Pancreas (tissue), 10 donors: ENCODE measurements around the gene CAMK1D. TPM values are rescaled to one million over a fixed set of nuclear protein-coding genes. Genes with fewer than 3 reads are reported as not detected.

ENCODE experiments used
- ATAC-seq, 4 donors: fragments of 200-7000 bp; cut with Tn5 transposase; one replicate each; pipeline versions ENCODE4 v1.8.0 to v1.9.1; 2020; ENCODE audit warnings: mild to moderate bottlenecking in 4 of 4, moderate library complexity in 4 of 4
- DNase-seq, 6 donors: peaks; one replicate each; pipeline ENCODE4 v3.0.0-alpha.2; 2020
- FAIRE-seq: peaks from 2 replicates; lab custom pipeline; 2012; peaks lifted over from hg19 to GRCh38; lab: Jason Lieb, UNC
- H3K27ac ChIP-seq, 4 donors: fragments of 200-600 bp; sonication (generic); 1 replicate in 3 of 4; 2 replicates in 1 of 4; pipeline versions ENCODE4 v1.5.0 to v1.8.0; 2020
- H3K27me3 ChIP-seq, 4 donors: fragments of 200-600 bp; one replicate each; pipeline ENCODE4 v1.8.0; 2021
- H3K36me3 ChIP-seq, 3 donors: fragments of 200-600 bp; sonication (generic) in 1 of 3; one replicate each; pipeline versions ENCODE4 v1.5.0 to v1.8.0; 2020 to 2021
- H3K4me1 ChIP-seq, 3 donors: fragments of 200-600 bp; one replicate each; pipeline ENCODE4 v1.8.0; 2021
- H3K4me3 ChIP-seq, 4 donors: fragments of 200-600 bp; sonication (generic) in 2 of 4; one replicate each; pipeline versions ENCODE4 v1.5.0 to v1.8.0; 2020 to 2021
- H3K9me3 ChIP-seq, 4 donors: fragments of 200-600 bp; one replicate each; pipeline ENCODE4 v1.8.0; 2021
- WGBS, 2 donors: extraction: QIAGEN DNeasy Blood & Tissue Kit; methylation state at CpG; one replicate each; pipeline ENCODE4 v1.1.7; 2013; 5-methylcytosine and 5-hydroxymethylcytosine counted together
- intact Hi-C, 3 donors: fragments of 100-400 bp; cut with DNase I; formaldehyde crosslinking; loops; one replicate each; pipeline versions ENCODE4 v1.11.1 to v1.14.2; 2022
- polyA plus RNA-seq, 2 donors: library from polyadenylated mRNA; stranded (reverse); fragments of 200-250 nt; gene quantifications; one replicate each; pipeline ENCODE4 v1.2.3, GENCODE V29; 2013
- total RNA-seq, 6 donors: library from RNA; stranded (reverse); fragmentation: NEBNext Ultra II Directional in 4 of 6; extraction: Animal tissue kit (Norgen Biotek cat#: 25700) in 4 of 6; gene quantifications; one replicate each; pipeline versions ENCODE4 v1.2.1 to v1.2.4, GENCODE V29; 2021 to 2023
- TF ChIP-seq, protein P1 (sequence below), 4 donors: fragments of 200-600 bp; sonication (generic) in 3 of 4; IDR thresholded peaks; one replicate each; pipeline versions ENCODE4 v1.5.0 to v1.8.0; 2021; ENCODE audit warnings: antibody characterized with exemption in 4 of 4
- donor health status: healthy with polysubstance abuse.
- donor health status: DM: no; HTN: no; CAD: no; lungs with moderate emphysema.
- donor health status: DM: no; HTN: no; CAD: no.
- donor health status: control.
- donor health status: control.
- donor health status: Bipolar disorder and iron deficiency.
- donor health status: DM: yes; HTN: yes; CAD: no.
- donor health status: DM: no; HTN: no; CAD: no.
- donor health status: DM: no; HTN: no; CAD: no.
- donor health status: DM: yes; HTN: yes; CAD: no.

Gene CAMK1D
- total and polyA plus RNA-seq, 8 donors = 2.9 to 30.1 (median 22.7) TPM

- 64 to 65% methylated on average over 10 of the region's 10 CpGs for WGBS, 2 donors
- Histone ChIP-seq H3K4me1 (peaks cover 3 to 11% (median 10%) of the 10 kb centered on the region in 3 donors), H3K36me3 (no peaks in the 10 kb centered on the region), H3K27ac (peak overlapping the region in 1 of 4 donors; percentile 28), H3K9me3 (no peaks in the 10 kb centered on the region), H3K4me3 (no peak overlapping the region), H3K27me3 (no peaks in the 10 kb centered on the region)
- TF ChIP-seq, protein P1, sequence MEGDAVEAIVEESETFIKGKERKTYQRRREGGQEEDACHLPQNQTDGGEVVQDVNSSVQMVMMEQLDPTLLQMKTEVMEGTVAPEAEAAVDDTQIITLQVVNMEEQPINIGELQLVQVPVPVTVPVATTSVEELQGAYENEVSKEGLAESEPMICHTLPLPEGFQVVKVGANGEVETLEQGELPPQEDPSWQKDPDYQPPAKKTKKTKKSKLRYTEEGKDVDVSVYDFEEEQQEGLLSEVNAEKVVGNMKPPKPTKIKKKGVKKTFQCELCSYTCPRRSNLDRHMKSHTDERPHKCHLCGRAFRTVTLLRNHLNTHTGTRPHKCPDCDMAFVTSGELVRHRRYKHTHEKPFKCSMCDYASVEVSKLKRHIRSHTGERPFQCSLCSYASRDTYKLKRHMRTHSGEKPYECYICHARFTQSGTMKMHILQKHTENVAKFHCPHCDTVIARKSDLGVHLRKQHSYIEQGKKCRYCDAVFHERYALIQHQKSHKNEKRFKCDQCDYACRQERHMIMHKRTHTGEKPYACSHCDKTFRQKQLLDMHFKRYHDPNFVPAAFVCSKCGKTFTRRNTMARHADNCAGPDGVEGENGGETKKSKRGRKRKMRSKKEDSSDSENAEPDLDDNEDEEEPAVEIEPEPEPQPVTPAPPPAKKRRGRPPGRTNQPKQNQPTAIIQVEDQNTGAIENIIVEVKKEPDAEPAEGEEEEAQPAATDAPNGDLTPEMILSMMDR (IDR thresholded peaks at IDR 0.05) = no peak
- no peak for FAIRE-seq
- DNase-seq = no peak
- peak; percentile 54 to 61 (median 60) for ATAC-seq
- intact Hi-C loops = no loop called here
These were observed 48.0 kb downstream of the CAMK1D start for GRCh38 chr10:12397147-12397896.

GRCh38 chr10:12397941-12398340 is 48.6 kb downstream of the CAMK1D start:
- no peaks in the 10 kb centered on the region for H3K9me3 ChIP-seq
- peak overlapping the region in 1 of 4 donors; percentile 28 for H3K27ac ChIP-seq
- TF ChIP-seq, protein P1 (IDR thresholded peaks at IDR 0.05) = no peak
- peaks cover 3 to 11% (median 10%) of the 10 kb centered on the region in 3 donors for H3K4me1 ChIP-seq
- 57 to 58% methylated on average over 2 of the region's 2 CpGs for WGBS, 2 donors
- H3K4me3 ChIP-seq = no peak overlapping the region
- no peaks in the 10 kb centered on the region for H3K36me3 ChIP-seq
- no peak for ATAC-seq
- intact Hi-C loops = no loop called here
- DNase-seq = no peak
- no peak for FAIRE-seq
- H3K27me3 ChIP-seq = no peaks in the 10 kb centered on the region

- no peak overlapping the region for H3K27ac ChIP-seq
- no peak for FAIRE-seq
These were observed 51.1 kb downstream of the CAMK1D start for GRCh38 chr10:12400266-12400931.

DNA sequence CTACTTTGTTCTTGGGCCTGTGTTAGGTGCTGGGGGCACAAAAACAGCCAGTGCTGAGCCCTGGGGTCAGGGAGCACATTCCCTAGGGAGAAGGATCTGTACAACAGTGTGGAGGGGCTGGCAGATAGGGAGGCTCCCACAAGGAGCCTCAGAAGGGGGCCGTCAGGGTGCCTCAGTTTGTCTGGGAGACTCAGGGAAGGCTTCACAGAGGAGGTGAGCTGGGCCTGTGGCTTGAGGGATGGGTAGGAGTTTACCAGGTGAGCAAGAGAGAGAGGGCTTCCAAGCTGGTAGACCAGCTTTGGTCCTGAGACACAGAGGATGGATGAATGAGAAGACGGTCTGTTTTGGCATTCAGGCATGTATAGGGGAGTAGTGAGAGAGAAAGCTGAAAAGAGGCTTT is 52.1 kb downstream of the CAMK1D start:
- FAIRE-seq (no peak), ATAC-seq (no peak), DNase-seq (no peak)
- WGBS, 2 donors = 94 to 100% methylated on average over 2 of the region's 2 CpGs
- intact Hi-C loops = no loop called here
- Histone ChIP-seq H3K4me3 (no peak overlapping the region), H3K27ac (no peak overlapping the region), H3K9me3 (no peaks in the 10 kb centered on the region), H3K36me3 (no peaks in the 10 kb centered on the region), H3K27me3 (no peaks in the 10 kb centered on the region), H3K4me1 (peaks cover 5 to 25% (median 20%) of the 10 kb centered on the region in 3 donors)
- TF ChIP-seq, protein P1 (IDR thresholded peaks at IDR 0.05) = no peak

More at GRCh38 chr10:12400266-12400931, 51.1 kb downstream of the CAMK1D start:
- Histone ChIP-seq H3K4me1 (peaks cover 7 to 18% (median 14%) of the 10 kb centered on the region in 3 donors), H3K4me3 (no peak overlapping the region), H3K36me3 (no peaks in the 10 kb centered on the region), H3K27me3 (no peaks in the 10 kb centered on the region), H3K9me3 (no peaks in the 10 kb centered on the region)
- intact Hi-C loops = no loop called here
- TF ChIP-seq, protein P1 (IDR thresholded peaks at IDR 0.05) = no peak
- ATAC-seq (no peak), DNase-seq (no peak)
- WGBS, 2 donors = 96 to 98% methylated on average over 11 of the region's 11 CpGs
